HG03064 (cell line): Measurements from ENCODE around the gene JPT2.

Experiments
- ATAC-seq: cut with Tn5 transposase; IDR thresholded peaks from one replicate; pipeline ENCODE4 v1.9.1; 2021; ENCODE audit warnings: low read depth; ENCODE audit not compliant: unreplicated experiment

JPT2 gene

GRCh38 chr16:1749152-1750117 lies 71.4 kb downstream of the JPT2 start:
- ATAC-seq, result no peak
